Caco-2 (cell line): ENCODE data around the gene SLC22A13. TPM values are rescaled to one million over a fixed set of nuclear protein-coding genes. Genes with fewer than 3 reads are reported as not detected.

Source experiments
- BruUV-seq: library from RNA; stranded (reverse); fragments of 400-500 nt; replicated peaks from 2 replicates; lab custom pipeline; 2021; lab: Mats Ljungman, UMichigan
- CTCF ChIA-PET: fragments of 300-600 bp; sonication (Branson Sonifier 250); formaldehyde crosslinking; loops from one replicate; lab custom pipeline; 2022; ENCODE audit warnings: antibody characterized with exemption; lab: Charles Lee
- POLR2A ChIA-PET: fragments of 300-600 bp; sonication (Branson Sonifier 250); formaldehyde crosslinking; loops from one replicate; lab custom pipeline; 2022; ENCODE audit warnings: antibody characterized with exemption; lab: Charles Lee
- DNase-seq, 2 experiments: peaks; one replicate each; pipeline versions ENCODE4 v3.0.0 to v3.0.0-alpha.2; 2020 to 2022
- H3K27me3 ChIP-seq: replicated peaks from 2 replicates; pipeline ENCODE4 v1.6.0; 2011; ENCODE audit warnings: low read length; ENCODE audit not compliant: control insufficient read depth, insufficient read depth
- H3K36me3 ChIP-seq: 2 replicates; pipeline ENCODE4 v1.5.1; 2011; ENCODE audit warnings: low read length; ENCODE audit not compliant: control insufficient read depth, insufficient read depth
- H3K4me1 ChIP-seq: fragments of 250-450 bp; sonication (Bioruptor Pico); 2 replicates; pipeline ENCODE4 v1.5.1; 2020; ENCODE audit warnings: mild to moderate bottlenecking
- H3K4me3 ChIP-seq: 2 replicates; pipeline ENCODE4 v1.5.1; 2011; ENCODE audit warnings: low read depth, mild to moderate bottlenecking, control low read depth, low read length
- H3K9me3 ChIP-seq: fragments of 250-450 bp; sonication (Bioruptor Pico); 2 replicates; pipeline ENCODE4 v1.5.1; 2020; ENCODE audit warnings: mild to moderate bottlenecking, moderate library complexity
- H3K27ac Mint-ChIP-seq: one replicate; pipeline ENCODE4 v1.8.0; 2022; ENCODE audit warnings: mixed read lengths; ENCODE audit not compliant: unreplicated experiment
- H3K27me3 Mint-ChIP-seq: one replicate; pipeline ENCODE4 v1.8.0; 2022; ENCODE audit warnings: mixed read lengths; ENCODE audit not compliant: insufficient read depth, unreplicated experiment
- H3K36me3 Mint-ChIP-seq: one replicate; pipeline ENCODE4 v1.8.0; 2022; ENCODE audit warnings: mild to moderate bottlenecking, mixed read lengths; ENCODE audit not compliant: insufficient read depth, unreplicated experiment
- H3K4me1 Mint-ChIP-seq: one replicate; pipeline ENCODE4 v1.8.0; 2022; ENCODE audit warnings: low read depth, mixed read lengths; ENCODE audit not compliant: unreplicated experiment
- H3K4me3 Mint-ChIP-seq: one replicate; pipeline ENCODE4 v1.8.0; 2022; ENCODE audit warnings: mild to moderate bottlenecking, moderate library complexity, mixed read lengths; ENCODE audit not compliant: unreplicated experiment
- H3K9me3 Mint-ChIP-seq: one replicate; pipeline ENCODE4 v1.8.0; 2022; ENCODE audit warnings: mixed read lengths; ENCODE audit not compliant: unreplicated experiment
- intact Hi-C: fragments of 100-400 bp; cut with micrococcal nuclease; formaldehyde crosslinking; loops from one replicate; pipeline ENCODE4 v1.10.0; 2022; ENCODE audit not compliant: unreplicated experiment
- total RNA-seq: library from RNA; stranded (reverse); gene quantifications from 2 replicates; pipeline ENCODE4 v1.2.3, GENCODE V29; 2022
- TF ChIP-seq, protein P1 (sequence below), 2 experiments: fragments of 200-600 bp in 1 of 2; IDR thresholded peaks; 1 replicate in 1 of 2; 2 replicates in 1 of 2; pipeline versions ENCODE4 v1.5.1 to v1.8.0; 2011 to 2022; ENCODE audit warnings: antibody characterized with exemption in 1 of 2, control low read depth in 1 of 2, inconsistent platforms in 1 of 2, low read depth in 1 of 2, low read length in 1 of 2, mild to moderate bottlenecking in 1 of 2, moderate library complexity in 1 of 2; ENCODE audit not compliant: insufficient read depth in 1 of 2, severe bottlenecking in 1 of 2, unreplicated experiment in 1 of 2

The SLC22A13 gene
- total RNA-seq, 1 experiment from 2014 or later: 0.36 TPM

DNA sequence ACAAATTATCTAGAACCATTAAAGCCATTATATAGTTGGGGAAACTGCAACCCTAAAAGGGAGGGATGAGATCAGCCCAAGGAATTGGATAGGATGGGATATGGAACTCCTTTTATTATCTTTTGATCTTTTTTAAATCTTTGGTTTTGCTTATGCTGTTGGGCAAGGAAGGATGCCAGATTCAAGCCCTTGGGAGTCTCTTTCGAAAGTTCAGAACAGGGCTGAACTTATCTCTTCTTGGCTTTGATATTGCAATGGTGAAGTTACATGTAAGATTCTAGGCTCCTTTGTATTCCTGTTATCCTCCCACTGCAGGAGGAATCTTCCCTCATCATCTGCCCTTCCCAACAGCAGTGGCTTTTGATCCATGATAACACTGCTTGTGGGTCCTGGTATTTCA is 10.0 kb upstream of the SLC22A13 start:
- Histone ChIP-seq H3K4me3 (no peak overlapping the region), H3K27me3 (no peaks in the 10 kb centered on the region), H3K36me3 (peaks cover 1% of the 10 kb centered on the region; the same call in 1 of the 2 replicates), H3K4me1 (no peaks in the 10 kb centered on the region), H3K9me3 (no peaks in the 10 kb centered on the region)
- TF ChIP-seq, protein P1, sequence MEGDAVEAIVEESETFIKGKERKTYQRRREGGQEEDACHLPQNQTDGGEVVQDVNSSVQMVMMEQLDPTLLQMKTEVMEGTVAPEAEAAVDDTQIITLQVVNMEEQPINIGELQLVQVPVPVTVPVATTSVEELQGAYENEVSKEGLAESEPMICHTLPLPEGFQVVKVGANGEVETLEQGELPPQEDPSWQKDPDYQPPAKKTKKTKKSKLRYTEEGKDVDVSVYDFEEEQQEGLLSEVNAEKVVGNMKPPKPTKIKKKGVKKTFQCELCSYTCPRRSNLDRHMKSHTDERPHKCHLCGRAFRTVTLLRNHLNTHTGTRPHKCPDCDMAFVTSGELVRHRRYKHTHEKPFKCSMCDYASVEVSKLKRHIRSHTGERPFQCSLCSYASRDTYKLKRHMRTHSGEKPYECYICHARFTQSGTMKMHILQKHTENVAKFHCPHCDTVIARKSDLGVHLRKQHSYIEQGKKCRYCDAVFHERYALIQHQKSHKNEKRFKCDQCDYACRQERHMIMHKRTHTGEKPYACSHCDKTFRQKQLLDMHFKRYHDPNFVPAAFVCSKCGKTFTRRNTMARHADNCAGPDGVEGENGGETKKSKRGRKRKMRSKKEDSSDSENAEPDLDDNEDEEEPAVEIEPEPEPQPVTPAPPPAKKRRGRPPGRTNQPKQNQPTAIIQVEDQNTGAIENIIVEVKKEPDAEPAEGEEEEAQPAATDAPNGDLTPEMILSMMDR (IDR thresholded peaks at IDR 0.05; ENCODE audit: insufficient read depth in 1 of 2, low read depth in 1 of 2, low read length in 1 of 2, severe bottlenecking in 1 of 2, unreplicated experiment in 1 of 2): no peak
- BruUV-seq: no TSS peak
- no peak for DNase-seq
- no peaks in the 10 kb centered on the region for H3K9me3 Mint-ChIP-seq
- peaks cover 4% of the 10 kb centered on the region for H3K4me1 Mint-ChIP-seq
- CTCF ChIA-PET: no interaction called here
- H3K27me3 Mint-ChIP-seq: no peaks in the 10 kb centered on the region
- H3K4me3 Mint-ChIP-seq: no peak overlapping the region
- H3K27ac Mint-ChIP-seq: no peak overlapping the region
- POLR2A ChIA-PET: no interaction called here
- peaks cover 32% of the 10 kb centered on the region for H3K36me3 Mint-ChIP-seq
- intact Hi-C loops: no loop called here

DNA sequence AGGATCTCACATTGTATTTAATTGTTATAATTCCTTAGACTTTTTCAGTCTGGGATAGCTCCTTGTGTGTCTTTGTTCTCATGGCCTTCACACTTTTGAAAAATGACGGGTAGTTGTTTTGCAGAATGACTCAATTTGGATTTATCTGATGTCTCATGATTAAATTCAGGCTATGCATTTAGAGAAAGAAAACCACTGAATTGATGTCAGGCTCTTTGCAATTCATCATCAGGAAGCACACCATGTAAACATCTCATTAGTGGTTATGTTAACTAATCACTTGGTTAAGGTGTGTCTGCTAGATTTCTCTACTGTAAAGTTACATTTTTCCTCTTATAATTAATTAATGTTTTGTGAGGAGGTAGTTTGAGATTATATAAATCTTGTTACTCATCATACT is 8.0 kb upstream of the SLC22A13 start:
- Mint-ChIP-seq H3K4me1 (peaks cover 4% of the 10 kb centered on the region), H3K36me3 (peaks cover 15% of the 10 kb centered on the region), H3K27ac (no peak overlapping the region), H3K9me3 (no peaks in the 10 kb centered on the region), H3K4me3 (no peak overlapping the region), H3K27me3 (no peaks in the 10 kb centered on the region)
- BruUV-seq: no TSS peak
- no peaks in the 10 kb centered on the region for H3K9me3 ChIP-seq
- TF ChIP-seq, protein P1 (IDR thresholded peaks at IDR 0.05; ENCODE audit: insufficient read depth in 1 of 2, low read depth in 1 of 2, low read length in 1 of 2, severe bottlenecking in 1 of 2, unreplicated experiment in 1 of 2): no peak
- intact Hi-C loops: no loop called here
- CTCF ChIA-PET: no interaction called here
- DNase-seq: no peak
- no peaks in the 10 kb centered on the region for H3K4me1 ChIP-seq
- POLR2A ChIA-PET: no interaction called here
- H3K27me3 ChIP-seq: no peaks in the 10 kb centered on the region
- no peaks in the 10 kb centered on the region; the same call in 1 of the 2 replicates for H3K36me3 ChIP-seq
- no peak overlapping the region for H3K4me3 ChIP-seq

DNA sequence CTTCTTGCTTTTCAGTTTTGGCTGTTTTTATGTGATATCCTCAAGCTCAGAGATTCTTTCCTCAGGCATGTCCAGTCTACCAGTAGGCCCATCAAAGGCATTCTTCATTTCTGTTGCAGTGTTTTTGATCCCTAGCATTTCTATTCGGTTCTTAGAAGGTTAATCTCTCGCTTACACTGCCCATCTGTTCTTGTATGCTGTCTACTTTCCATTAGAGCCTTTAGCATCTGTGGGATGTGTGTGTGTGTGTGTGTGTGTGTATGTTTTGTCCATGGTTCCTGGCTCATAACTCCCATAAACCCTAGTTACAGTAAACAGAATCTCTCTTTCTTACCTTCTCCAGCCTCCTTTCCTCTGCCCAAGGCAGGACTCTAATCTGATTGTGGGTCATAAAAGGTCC is 5.1 kb upstream of the SLC22A13 start:
- Mint-ChIP-seq H3K4me3 (no peak overlapping the region), H3K27me3 (no peaks in the 10 kb centered on the region), H3K9me3 (no peaks in the 10 kb centered on the region), H3K36me3 (peaks cover 4% of the 10 kb centered on the region), H3K27ac (no peak overlapping the region), H3K4me1 (peaks cover 4% of the 10 kb centered on the region)
- Histone ChIP-seq H3K4me1 (no peaks in the 10 kb centered on the region), H3K36me3 (no peaks in the 10 kb centered on the region), H3K27me3 (no peaks in the 10 kb centered on the region), H3K9me3 (no peaks in the 10 kb centered on the region), H3K4me3 (no peak overlapping the region)
- intact Hi-C loops: no loop called here
- ChIA-PET CTCF (no interaction called here), POLR2A (no interaction called here)
- BruUV-seq: no TSS peak
- TF ChIP-seq, protein P1 (IDR thresholded peaks at IDR 0.05; ENCODE audit: insufficient read depth in 1 of 2, low read depth in 1 of 2, low read length in 1 of 2, severe bottlenecking in 1 of 2, unreplicated experiment in 1 of 2): no peak
- no peak for DNase-seq
